Panc1 (cell line): ENCODE data around the gene PSEN2. TPM values are rescaled to one million over a fixed set of nuclear protein-coding genes. Genes with fewer than 3 reads are reported as not detected.

Experiments used
- ATAC-seq: fragments of 200-7000 bp; cut with Tn5 transposase; 2 replicates; pipeline ENCODE4 v1.9.1; 2020; ENCODE audit warnings: mild to moderate bottlenecking, moderate library complexity
- BruUV-seq: library from RNA; stranded (reverse); fragments of 400-500 nt; replicated peaks from 2 replicates; lab custom pipeline; 2021; lab: Mats Ljungman, UMichigan
- CTCF ChIA-PET: fragments of 300-600 bp; sonication (Branson Sonifier 250); formaldehyde crosslinking; loops from one replicate; lab custom pipeline; 2022; ENCODE audit warnings: antibody characterized with exemption; lab: Charles Lee
- POLR2A ChIA-PET: fragments of 300-600 bp; sonication (Branson Sonifier 250); formaldehyde crosslinking; loops from one replicate; lab custom pipeline; 2022; ENCODE audit warnings: antibody characterized with exemption; lab: Charles Lee
- DNase-seq: peaks from one replicate; pipeline ENCODE4 v3.0.0-alpha.2; 2010; ENCODE audit warnings: low read depth, low spot score
- H3K27ac ChIP-seq: 2 replicates; pipeline ENCODE4 v1.5.1; 2011; ENCODE audit warnings: mild to moderate bottlenecking, low read length, inconsistent platforms
- H3K27me3 ChIP-seq: fragments of 200-500 bp; sonication (Bioruptor generic); 2 replicates; pipeline ENCODE4 v1.6.0; 2014; ENCODE audit warnings: low read length, inconsistent platforms; ENCODE audit not compliant: control insufficient read depth, insufficient read depth
- H3K36me3 ChIP-seq: fragments of 200-500 bp; sonication (Bioruptor generic); 2 replicates; pipeline ENCODE4 v1.5.1; 2014; ENCODE audit warnings: inconsistent platforms, mild to moderate bottlenecking, low read length, moderate library complexity; ENCODE audit not compliant: control insufficient read depth, insufficient read depth
- H3K4me1 ChIP-seq: 2 replicates; pipeline ENCODE4 v1.5.1; 2011; ENCODE audit warnings: inconsistent platforms, mild to moderate bottlenecking, low read length, moderate library complexity; ENCODE audit not compliant: control insufficient read depth, insufficient read depth
- H3K4me3 ChIP-seq, 2 experiments: 2 replicates each; pipeline ENCODE4 v1.5.1; 2011 to 2012; ENCODE audit warnings: low read depth in 2 of 2, low read length in 2 of 2, mild to moderate bottlenecking in 2 of 2, inconsistent platforms in 1 of 2, moderate library complexity in 1 of 2
- H3K9me3 ChIP-seq: fragments of 200-500 bp; sonication (Bioruptor generic); 2 replicates; pipeline ENCODE4 v1.5.1; 2014; ENCODE audit warnings: low read depth, mild to moderate bottlenecking, inconsistent platforms, low read length, moderate library complexity; ENCODE audit not compliant: control insufficient read depth, insufficient read depth
- CTCF ChIP-seq: fragments of 450-650 bp; IDR thresholded peaks from 2 replicates; pipeline ENCODE4 v1.5.1; 2017; ENCODE audit warnings: mild to moderate bottlenecking
- POLR2AphosphoS5 ChIP-seq: IDR thresholded peaks from 2 replicates; pipeline ENCODE4 v1.6.1; 2012; ENCODE audit warnings: mild to moderate bottlenecking, low read depth, low read length, moderate library complexity
- REST ChIP-seq, 2 experiments: IDR thresholded peaks; 2 replicates each; pipeline ENCODE4 v1.6.1; 2011 to 2012; ENCODE audit warnings: low read depth in 2 of 2, control low read depth in 1 of 2, low read length in 1 of 2, mild to moderate bottlenecking in 1 of 2, moderate library complexity in 1 of 2; ENCODE audit not compliant: insufficient read depth in 1 of 2
- SIN3A ChIP-seq: IDR thresholded peaks from 2 replicates; pipeline ENCODE4 v1.6.1; 2012; ENCODE audit warnings: low read depth, mild to moderate bottlenecking, low read length, moderate library complexity, borderline replicate concordance; ENCODE audit not compliant: insufficient read depth
- TCF7L2 ChIP-seq: IDR thresholded peaks from 2 replicates; pipeline ENCODE4 v1.6.1; 2011; ENCODE audit warnings: mild to moderate bottlenecking, low read depth, low read length, inconsistent platforms
- in situ Hi-C: cut with HindIII; loops from 2 replicates; pipeline ENCODE4 v1.10.0; 2016; ENCODE audit warnings: low sequenced_read_pairs, low pct_unique_long_range_greater_than_20kb
- intact Hi-C: fragments of 100-400 bp; cut with micrococcal nuclease; formaldehyde crosslinking; loops from one replicate; pipeline ENCODE4 v1.10.0; 2022; ENCODE audit not compliant: unreplicated experiment
- total RNA-seq: library from RNA; stranded (reverse); gene quantifications from one replicate; pipeline ENCODE4 v1.2.1, GENCODE V29; 2021; ENCODE audit not compliant: unreplicated experiment

The PSEN2 gene
- total RNA-seq, 1 experiment from 2014 or later, result 33.3 TPM

- Histone ChIP-seq H3K4me3 (no peak overlapping the region), H3K9me3 (no peaks in the 10 kb centered on the region), H3K36me3 (no peaks in the 10 kb centered on the region; the same call in 1 of the 2 replicates), H3K27me3 (no peaks in the 10 kb centered on the region), H3K27ac (no peak overlapping the region), H3K4me1 (peaks cover 9% of the 10 kb centered on the region)
- ChIA-PET CTCF (no interaction called here), POLR2A (interaction anchor here (1.0 kb wide), 1 partner anchor 232 kb away, joined by 3 read pairs; no protein-coding TSS in a partner anchor)
- TF ChIP-seq TCF7L2 (no peak), SIN3A (no peak), CTCF (no peak)
- in situ Hi-C loops (no loop called here), intact Hi-C loops (no loop called here)
- no TSS peak for BruUV-seq
- DNase-seq (no peak), ATAC-seq (no peak)
Observed at GRCh38 chr1:226873771-226874578, 3.6 kb downstream of the PSEN2 start.

- intact Hi-C loops, result no loop called here
- in situ Hi-C loops, result no loop called here
- POLR2A ChIA-PET, result interaction anchor here (1.0 kb wide), 1 partner anchor 233 kb away, joined by 3 read pairs; no protein-coding TSS in a partner anchor
Observed at GRCh38 chr1:226874579-226875425, 4.4 kb downstream of the PSEN2 start.

More at GRCh38 chr1:226874579-226875425, 4.4 kb downstream of the PSEN2 start:
- H3K27ac ChIP-seq, result no peak overlapping the region
- no peaks in the 10 kb centered on the region; the same call in 1 of the 2 replicates for H3K36me3 ChIP-seq
- TF ChIP-seq TCF7L2 (no peak), SIN3A (no peak), CTCF (no peak), POLR2AphosphoS5 (no peak), REST (IDR thresholded peaks at IDR 0.05; ENCODE audit: insufficient read depth in 1 of 2, low read depth in 2 of 2, low read length in 1 of 2) (no peak)
- no peak overlapping the region for H3K4me3 ChIP-seq
- no peak for ATAC-seq
- no peaks in the 10 kb centered on the region for H3K9me3 ChIP-seq
- no TSS peak for BruUV-seq
- CTCF ChIA-PET, result no interaction called here
- no peaks in the 10 kb centered on the region for H3K27me3 ChIP-seq
- H3K4me1 ChIP-seq, result peaks cover 7% of the 10 kb centered on the region
- no peak for DNase-seq
